ENCODE data around the gene TMEM59L.

GRCh38 chr19:18580311-18580710, 32.4 kb upstream of the TMEM59L start:
- TF ChIP-seq POLR2A (IDR thresholded peaks at IDR 0.05; ENCODE audit: low read depth, low read length) (no peak), CTCF (conservative IDR thresholded peaks at IDR 0.05; ENCODE audit: low read depth, low read length) (no peak), RAD21 (IDR thresholded peaks at IDR 0.05; ENCODE audit: low read length) (no peak), FOS (IDR thresholded peaks at IDR 0.05; ENCODE audit: low read depth, low read length) (no peak), RFX5 (IDR thresholded peaks at IDR 0.05; ENCODE audit: low read depth, low read length) (no peak), CEBPB (IDR thresholded peaks at IDR 0.05; ENCODE audit: low read depth, low read length) (no peak), BHLHE40 (IDR thresholded peaks at IDR 0.05; ENCODE audit: low read depth, low read length) (no peak), RCOR1 (IDR thresholded peaks at IDR 0.05; ENCODE audit: insufficient replicate concordance, low read length) (no peak), CHD1 (IDR thresholded peaks at IDR 0.05; ENCODE audit: low read depth, low read length) (no peak), NFE2L2 (IDR thresholded peaks at IDR 0.05; ENCODE audit: low read depth, low read length) (no peak), MXI1 (IDR thresholded peaks at IDR 0.05; ENCODE audit: borderline replicate concordance, low read depth, low read length) (no peak), USF2 (IDR thresholded peaks at IDR 0.05; ENCODE audit: low read depth, low read length) (no peak)

Measured in IMR-90 (cell line).